22Rv1 (cell line): ENCODE measurements around the gene TFPI.

Source experiments
- ZFX ChIP-seq: fragments of 450-650 bp; IDR thresholded peaks from 2 replicates; pipeline ENCODE4 v1.6.1; 2017; ENCODE audit warnings: antibody characterized with exemption, borderline replicate concordance
- TF ChIP-seq, protein P1 (sequence below): fragments of 450-650 bp; IDR thresholded peaks from 2 replicates; pipeline ENCODE4 v1.5.1; 2017; ENCODE audit warnings: mild to moderate bottlenecking

DNA sequence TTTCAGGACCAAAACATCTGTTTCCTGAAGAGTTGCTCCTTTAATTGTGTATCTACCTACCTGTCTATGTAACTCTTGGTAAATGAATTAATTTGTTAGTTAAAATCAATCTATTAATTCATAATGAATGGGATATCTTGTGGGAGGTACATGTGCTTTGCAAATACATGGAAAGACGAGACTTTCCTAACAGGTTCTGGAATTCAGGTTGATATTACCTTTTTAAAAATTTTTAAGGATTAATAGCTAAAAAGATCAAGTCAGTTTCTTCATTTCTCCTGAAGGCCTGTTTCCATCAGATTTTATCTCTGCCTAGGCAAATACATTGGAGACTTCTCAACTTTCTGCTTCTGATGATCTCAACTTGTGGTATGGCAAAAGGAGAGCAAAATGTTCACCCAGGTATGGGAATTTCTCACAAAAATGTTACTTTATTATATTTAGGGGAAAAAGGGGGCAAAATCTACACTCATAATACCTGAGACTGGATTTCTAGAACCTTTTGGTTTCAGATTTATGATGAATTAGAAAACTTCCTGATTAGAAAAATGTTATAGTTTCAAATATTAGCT is 7.4 kb downstream of the TFPI start:
- TF ChIP-seq, protein P1, sequence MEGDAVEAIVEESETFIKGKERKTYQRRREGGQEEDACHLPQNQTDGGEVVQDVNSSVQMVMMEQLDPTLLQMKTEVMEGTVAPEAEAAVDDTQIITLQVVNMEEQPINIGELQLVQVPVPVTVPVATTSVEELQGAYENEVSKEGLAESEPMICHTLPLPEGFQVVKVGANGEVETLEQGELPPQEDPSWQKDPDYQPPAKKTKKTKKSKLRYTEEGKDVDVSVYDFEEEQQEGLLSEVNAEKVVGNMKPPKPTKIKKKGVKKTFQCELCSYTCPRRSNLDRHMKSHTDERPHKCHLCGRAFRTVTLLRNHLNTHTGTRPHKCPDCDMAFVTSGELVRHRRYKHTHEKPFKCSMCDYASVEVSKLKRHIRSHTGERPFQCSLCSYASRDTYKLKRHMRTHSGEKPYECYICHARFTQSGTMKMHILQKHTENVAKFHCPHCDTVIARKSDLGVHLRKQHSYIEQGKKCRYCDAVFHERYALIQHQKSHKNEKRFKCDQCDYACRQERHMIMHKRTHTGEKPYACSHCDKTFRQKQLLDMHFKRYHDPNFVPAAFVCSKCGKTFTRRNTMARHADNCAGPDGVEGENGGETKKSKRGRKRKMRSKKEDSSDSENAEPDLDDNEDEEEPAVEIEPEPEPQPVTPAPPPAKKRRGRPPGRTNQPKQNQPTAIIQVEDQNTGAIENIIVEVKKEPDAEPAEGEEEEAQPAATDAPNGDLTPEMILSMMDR = no peak
- no peak for TF ChIP-seq ZFX
